C4-2B (cell line): Measurements from ENCODE around the gene SHMT2.

Source experiments
- ZFX ChIP-seq: fragments of 450-650 bp; IDR thresholded peaks from 2 replicates; pipeline ENCODE4 v1.6.1; 2017
- TF ChIP-seq, protein P1 (sequence below): fragments of 450-650 bp; conservative IDR thresholded peaks from 2 replicates; pipeline ENCODE4 v1.5.1; 2017; ENCODE audit warnings: mild to moderate bottlenecking

DNA sequence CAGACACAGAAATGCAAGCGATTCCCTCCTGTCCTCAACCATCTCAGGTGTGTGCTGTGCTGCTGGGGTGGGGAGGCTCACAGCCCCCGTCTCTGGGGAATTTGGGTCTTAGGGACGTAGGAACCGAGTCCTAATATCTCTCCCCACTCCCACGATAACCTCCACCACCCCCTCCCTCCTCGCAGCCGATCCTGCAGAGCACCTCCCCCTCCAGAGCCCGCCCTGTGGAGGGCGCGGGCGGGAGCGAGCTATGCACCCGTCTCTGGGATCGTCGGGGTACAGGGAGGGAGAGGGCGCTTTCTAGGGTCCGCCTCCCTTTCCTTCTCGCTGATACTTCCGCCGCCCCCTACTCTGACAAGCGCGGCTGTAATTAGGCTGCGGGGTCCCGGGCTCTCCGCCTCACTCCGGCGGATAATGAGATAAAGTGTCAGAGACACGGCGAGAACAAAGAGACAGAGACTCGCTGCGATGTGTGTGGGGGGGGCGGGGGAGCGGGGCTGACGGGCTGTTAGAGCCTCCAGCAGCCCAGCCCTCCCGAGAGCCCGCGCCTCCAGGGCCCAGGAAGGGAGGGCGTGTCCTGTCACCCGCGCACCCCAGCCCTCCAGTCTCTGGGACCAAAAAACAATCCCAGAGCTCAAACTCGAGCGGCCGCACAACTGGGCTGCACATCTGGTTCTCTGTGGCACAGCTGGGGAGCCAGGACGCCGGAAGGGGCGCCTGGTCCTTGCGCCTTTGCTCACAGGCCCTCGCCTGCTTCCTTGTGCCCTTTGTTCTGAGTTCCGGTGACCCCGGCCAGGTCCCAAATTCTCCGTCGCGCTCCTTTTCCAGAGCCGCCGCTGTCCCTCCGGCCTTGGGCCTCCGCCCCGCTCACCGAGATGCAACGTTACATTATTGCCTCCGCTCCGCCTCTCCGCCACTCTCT, 8.7 kb downstream of the SHMT2 start:
- TF ChIP-seq, protein P1, sequence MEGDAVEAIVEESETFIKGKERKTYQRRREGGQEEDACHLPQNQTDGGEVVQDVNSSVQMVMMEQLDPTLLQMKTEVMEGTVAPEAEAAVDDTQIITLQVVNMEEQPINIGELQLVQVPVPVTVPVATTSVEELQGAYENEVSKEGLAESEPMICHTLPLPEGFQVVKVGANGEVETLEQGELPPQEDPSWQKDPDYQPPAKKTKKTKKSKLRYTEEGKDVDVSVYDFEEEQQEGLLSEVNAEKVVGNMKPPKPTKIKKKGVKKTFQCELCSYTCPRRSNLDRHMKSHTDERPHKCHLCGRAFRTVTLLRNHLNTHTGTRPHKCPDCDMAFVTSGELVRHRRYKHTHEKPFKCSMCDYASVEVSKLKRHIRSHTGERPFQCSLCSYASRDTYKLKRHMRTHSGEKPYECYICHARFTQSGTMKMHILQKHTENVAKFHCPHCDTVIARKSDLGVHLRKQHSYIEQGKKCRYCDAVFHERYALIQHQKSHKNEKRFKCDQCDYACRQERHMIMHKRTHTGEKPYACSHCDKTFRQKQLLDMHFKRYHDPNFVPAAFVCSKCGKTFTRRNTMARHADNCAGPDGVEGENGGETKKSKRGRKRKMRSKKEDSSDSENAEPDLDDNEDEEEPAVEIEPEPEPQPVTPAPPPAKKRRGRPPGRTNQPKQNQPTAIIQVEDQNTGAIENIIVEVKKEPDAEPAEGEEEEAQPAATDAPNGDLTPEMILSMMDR: no peak
- TF ChIP-seq ZFX: no peak
